OCI-LY1 (cell line): Measurements from ENCODE around the gene MAK.

Experiments
- CTCF ChIP-seq: fragments of 200-600 bp; sonication (generic), shearing (Covaris generic); IDR thresholded peaks from 2 replicates; pipeline ENCODE4 v1.5.1; 2017; ENCODE audit warnings: mild to moderate bottlenecking, antibody characterized with exemption, low read length, moderate library complexity, mixed read lengths
- EZH2 ChIP-seq: fragments of 200-600 bp; sonication (generic), shearing (Covaris generic); IDR thresholded peaks from 2 replicates; pipeline ENCODE4 v1.8.0; 2017; ENCODE audit warnings: borderline replicate concordance, mixed run types, mild to moderate bottlenecking, antibody characterized with exemption, low read length, moderate library complexity, mixed read lengths

DNA sequence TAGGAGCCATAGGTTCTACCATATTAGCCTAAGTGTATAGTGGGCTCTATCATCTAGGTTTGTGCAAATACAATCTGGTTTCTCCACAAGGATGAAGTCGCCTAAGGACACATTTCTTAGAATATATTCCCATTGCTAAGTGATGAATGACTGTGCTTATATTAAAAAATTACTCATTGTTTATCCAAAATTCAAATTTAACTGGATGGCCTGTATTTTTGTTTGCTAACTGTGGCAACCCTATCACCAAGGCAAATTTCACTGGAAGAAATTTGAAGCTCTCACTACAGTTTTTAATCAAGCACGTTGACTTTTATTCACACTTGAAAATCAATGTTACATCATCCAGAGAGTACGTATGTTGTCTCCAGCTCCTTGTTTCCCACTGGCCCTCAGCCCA, 29.6 kb upstream of the MAK start:
- TF ChIP-seq CTCF = no peak
- no peak for TF ChIP-seq EZH2
